Stimulated activated CD4-positive, alpha-beta T cell treated with anti-CD3 and anti-CD28 coated beads, Interleukin-1b, Interleukin-23, amount 100 ng/mL, for 1 hour (primary cell): Measurements from ENCODE around the gene G6PD.
"Not testable (repeated sequence)": the region's sequence is repeated elsewhere in the genome, so short reads cannot be mapped to it uniquely, and the experiment has no call there.

ENCODE experiments used
- DNase-seq, 2 donors: peaks; one replicate each; pipeline ENCODE4 v3.0.0-alpha.2; 2020; ENCODE audit warnings: low read depth in 2 of 2

G6PD gene

DNA sequence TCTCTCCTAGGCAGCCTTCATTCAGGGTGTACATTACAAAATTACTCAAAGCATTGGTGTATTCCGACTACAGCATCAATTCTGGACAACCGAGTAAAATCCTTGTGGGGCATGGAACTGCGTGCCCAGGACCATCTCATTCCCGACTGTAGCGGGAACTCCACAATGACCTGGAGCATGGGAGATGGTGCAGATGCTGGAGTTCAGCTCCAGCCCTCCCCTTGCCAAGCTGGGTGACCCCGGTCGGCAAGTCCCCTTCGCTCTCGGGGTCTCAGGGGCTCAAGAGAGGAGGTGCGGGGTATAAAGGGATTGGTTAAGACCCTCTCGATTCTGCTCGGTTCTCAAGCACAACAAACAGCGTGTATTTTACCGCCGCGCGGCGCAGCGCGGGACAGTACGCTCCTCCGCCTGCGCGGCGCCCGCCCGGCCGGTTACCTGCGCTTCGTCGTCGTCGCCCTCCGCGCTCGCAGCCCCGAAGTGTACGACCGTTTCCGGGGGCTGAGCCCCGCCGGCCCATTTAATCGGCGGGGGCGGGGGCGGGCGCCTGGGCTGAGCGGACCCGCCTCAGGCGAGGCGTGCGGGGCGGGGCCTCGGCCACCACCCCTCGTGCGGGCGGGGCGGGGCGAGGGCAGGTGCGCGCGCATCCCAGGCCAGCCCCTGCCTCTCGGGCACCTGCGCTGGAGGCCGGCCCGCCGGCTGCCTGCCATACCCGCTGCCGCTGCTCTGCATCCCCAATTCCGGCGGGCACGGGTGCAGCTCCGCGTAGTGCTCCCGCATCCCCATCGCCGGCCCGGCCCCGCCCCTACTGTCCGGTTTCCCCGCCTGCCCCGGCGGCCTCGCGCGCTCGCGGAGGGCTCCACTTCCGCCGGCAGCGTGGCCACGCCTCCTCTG, at the start of gene G6PD:
Gene G6PD, minus strand, starts transcription at position 493 of the 891 bp plus-strand sequence. CDS start 691 bp downstream, outside the sequence.
- DNase-seq, result peak; percentile 63 to 64

DNA sequence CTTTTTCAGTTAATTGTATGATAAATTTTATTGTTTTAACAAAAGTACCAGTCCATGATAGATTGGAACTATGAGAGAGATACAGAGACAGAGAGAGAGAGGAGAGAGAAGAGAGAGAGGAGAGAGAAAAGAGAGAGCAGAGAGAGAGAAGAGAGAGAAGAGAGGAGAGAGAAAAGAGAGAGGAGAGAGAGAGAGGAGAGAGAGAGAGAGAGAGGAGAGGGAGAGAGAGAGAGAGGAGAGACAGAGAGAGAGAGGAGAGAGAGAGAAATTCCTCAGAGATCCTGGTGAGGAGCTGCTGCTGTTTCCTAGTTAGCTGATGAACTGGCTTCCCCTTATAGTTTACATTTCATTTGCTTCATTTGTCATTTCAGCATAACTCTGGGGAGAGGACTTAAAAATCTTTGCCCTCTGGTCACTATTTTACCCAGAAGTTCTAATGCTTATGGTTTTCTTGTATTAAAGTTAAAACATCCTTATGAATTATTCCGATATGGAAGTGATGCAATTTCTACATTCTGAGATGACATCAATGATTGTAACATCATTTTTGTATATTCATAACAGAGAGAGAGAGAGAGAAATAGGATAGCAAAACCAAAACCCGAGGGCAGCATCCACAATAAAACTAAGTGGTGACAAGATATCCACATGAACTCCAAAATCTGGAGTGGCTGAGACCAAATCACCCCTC, 49.1 kb upstream of the G6PD start:
- DNase-seq, result no peak

DNA sequence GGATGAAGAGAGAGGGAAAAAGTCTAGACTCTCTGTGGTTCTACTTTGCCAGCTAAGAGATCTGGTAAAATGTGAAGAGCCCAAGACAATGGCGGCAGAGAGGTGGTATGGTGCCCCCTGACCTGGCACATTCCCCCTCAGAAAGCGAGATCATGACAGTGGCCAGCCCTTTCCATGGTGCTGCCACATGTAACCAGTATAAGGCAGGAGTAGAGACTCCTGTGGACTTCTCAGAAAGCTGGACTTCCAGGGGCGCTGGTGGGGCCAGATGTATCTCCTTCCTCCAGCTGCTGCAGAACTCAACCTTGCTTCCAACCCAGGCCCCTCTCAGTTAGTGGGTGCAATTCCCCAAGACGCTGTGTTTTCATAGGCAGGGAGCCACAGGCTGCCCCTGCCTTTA, 47.8 kb upstream of the G6PD start:
- no peak for DNase-seq

DNA sequence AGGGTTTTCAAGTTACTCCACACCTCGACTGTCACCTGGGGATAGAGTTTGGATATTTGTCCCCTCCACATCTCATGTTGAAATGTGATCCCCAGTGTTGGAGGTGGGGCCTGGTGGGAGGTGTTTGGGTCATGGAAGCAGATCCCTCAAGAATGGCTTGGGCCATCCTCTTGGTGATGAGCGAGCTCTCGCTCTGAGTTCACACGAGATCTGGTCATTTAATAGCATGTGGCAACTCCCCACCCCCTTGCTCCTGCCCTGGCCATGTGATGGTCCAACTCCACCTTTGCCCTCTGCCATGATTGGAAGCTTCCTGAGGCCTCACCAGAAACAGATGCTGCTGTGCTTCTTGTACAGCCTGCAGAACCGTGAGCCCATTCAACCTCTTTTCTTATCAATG, 46.6 kb upstream of the G6PD start:
- DNase-seq, result no peak

DNA sequence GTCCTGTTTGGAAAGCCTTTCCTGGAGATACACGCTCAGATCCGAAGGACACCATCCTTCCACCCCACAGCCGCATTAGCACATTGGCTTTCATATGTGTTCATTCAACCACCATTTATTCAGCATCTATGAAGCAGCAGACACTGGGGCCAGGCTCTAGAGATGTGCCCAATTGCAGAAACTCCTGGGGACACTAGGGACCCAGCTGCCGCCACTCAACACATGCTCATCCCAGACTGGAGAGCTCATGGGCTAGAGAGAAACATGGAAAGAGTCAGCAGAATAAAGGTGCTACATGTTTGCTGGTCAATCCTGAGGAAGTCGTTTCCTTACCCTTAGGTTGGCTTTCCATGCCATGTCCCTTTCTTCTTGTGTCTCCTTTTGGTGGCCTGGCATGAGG, 45.9 kb upstream of the G6PD start:
- DNase-seq, result no peak

DNA sequence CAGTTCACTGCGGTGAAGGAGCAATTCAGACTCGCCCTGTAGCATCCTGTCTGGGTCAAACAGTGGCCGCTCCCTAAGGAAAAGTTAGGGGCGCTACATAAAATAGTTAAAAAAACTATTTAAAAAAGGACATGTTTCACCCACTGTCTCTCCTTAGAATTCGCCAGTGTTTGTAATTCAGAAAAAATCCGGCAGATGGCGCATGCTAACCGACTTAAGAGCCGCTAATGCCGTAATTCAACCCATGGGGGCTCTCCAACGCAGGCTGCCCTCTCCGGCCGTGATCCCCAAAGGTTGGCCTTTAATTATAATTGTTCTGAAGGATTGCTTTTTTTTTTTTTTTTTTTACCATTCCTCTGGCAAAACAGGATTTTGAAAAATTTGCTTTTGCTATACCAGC, 43.8 kb upstream of the G6PD start:
- DNase-seq, result not testable (repeated sequence)

DNA sequence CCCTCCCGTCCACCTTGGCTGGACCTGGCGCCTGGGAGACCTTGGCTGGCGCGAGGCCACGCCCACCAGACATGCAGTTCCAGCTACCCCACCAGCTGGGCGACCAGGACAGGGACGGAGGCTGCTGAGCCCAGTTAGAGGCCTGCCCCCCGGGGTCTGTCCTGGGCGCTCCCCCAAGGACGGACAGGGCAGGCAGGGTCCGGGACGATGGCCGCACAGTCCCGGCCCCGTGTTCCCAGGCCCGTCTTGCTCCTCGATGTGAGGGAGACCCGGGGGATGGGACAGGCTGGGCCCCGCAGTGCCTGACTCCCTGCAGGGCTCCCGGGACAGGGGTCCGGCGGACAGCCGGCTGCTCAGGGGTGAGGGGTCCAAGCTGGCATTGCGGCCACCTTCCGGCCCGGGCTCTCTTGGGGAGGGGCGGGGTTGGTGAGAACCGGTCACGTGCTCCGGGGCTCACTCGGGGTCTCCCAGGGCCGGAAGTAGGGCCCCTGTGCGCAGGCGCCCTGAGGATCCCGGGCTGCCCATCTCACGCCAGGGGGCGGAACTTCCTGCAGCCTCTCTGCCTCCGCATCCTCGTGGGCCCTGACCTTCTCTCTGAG, 38.0 kb upstream of the G6PD start, which contains the start of gene CTAG1A:
Gene CTAG1A, plus strand, starts transcription at position 549 of the 599 bp plus-strand sequence. CDS start 74 bp downstream, outside the sequence.
- not testable (repeated sequence) for DNase-seq

DNA sequence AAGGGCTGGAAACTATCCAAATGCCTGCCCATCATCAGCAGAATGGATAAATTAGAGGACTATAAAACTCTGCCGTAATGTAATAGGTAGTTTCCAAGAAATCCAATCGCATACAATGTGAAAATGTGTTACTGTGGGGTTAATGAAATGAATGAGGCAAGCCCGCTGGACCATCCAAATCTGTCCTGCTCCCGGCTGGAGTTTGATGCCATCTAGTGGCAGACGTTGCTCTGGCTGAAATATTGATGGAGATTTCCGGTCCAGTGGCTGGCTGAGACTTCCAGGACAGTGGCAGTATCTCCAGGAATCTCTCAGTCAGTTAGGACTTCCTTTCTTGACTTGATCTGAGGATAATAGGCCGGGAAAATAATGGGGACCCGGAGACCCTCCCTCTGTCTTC, 36.3 kb upstream of the G6PD start:
- not testable (repeated sequence) for DNase-seq

DNA sequence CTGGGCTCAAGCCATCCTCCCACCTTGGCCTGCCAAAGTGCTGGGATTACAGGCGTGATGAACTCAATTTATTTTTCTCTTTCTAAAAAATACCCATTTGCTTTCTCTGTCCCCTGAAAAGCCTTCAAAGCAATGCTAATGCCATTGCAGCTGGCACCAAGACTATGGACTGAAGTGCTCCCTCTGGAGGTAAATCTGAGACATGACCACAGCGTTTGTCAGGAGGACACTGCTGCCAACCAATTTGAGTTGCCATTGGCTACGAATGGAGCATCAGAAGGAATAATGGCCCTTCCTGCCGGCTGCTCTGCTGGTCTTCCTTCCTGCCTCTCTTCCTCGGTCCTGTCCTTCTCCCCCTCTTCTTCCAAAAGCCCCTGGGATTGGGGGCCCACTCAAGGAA, 28.4 kb upstream of the G6PD start:
- DNase-seq, result not testable (repeated sequence)

DNA sequence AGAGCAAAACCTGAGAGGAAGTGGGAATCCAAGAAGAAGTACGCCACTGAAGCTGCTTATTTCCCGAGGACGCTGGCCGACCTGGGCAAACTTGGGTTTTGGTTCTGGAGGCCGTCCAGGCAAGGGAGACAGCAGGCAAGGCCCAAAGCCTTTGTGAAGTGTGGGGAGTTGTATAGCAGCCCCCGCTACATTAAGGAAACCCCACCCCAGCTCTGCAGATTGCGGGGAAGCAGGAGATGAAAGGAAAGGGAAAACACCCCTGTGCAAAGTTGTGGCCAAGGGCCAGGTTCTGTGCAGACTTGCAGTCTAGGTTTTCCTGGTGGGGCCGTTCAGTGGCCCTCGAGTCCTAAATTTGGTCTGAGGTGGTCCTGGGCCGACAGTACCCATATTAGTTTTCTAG, 26.4 kb upstream of the G6PD start:
- not testable (repeated sequence) for DNase-seq

DNA sequence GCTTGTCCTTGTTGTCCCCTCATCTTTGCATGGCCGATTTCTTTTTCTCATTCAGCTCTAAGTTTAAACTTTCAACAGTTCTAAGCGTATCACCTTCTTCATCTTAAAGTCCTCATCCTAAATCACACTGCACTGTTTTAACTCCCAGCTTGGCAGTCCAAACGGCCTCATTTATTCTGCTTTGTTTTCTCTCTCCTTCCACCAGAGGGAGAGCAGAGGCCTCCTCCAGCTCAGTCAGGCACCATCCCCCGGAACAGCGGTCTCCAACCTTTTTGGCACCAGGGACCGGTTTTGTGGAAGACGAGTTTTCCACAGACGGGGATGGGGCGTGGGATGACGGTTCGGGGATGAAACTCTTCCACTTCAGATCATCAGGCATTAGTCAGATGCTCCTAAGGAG, 23.7 kb upstream of the G6PD start:
- DNase-seq, result not testable (repeated sequence)

DNA sequence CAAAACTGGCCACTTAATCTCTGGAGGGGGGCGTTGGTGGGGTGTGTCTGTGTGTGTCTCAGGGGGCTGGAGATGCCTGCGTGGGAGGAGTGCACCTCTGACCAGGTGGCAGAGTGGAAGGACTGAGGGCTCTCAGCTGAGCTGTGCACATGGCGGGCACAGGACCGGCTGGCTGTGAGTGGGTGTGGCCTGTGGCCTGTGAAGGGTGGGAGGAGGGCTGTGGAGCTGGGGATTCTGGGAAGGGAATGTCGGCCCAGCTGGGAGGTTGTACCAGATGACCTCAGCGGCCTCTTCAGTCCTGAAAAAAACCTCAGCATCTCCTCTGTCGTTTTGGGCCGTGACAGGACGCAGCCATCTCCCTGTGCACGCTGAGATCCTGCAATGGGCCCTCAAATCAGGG, 15.6 kb upstream of the G6PD start:
- DNase-seq, result not testable (repeated sequence)

DNA sequence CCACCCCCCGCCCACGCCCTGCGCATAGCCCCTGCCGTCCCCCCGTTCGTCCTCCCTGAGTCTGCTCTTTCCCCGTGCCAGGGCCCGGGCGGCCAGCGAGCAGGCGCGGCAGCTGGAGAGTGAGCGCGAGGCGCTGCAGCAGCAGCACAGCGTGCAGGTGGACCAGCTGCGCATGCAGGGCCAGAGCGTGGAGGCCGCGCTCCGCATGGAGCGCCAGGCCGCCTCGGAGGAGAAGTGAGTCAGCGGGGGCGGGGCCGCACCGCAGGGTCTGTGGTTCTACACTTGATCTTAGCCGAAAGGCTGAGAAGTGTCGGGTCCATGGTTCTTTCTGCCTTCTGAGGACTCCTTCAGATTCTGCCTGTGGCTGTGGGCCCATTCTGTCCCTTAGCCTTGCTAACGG, 13.7 kb upstream of the G6PD start:
- DNase-seq, result not testable (repeated sequence)

DNA sequence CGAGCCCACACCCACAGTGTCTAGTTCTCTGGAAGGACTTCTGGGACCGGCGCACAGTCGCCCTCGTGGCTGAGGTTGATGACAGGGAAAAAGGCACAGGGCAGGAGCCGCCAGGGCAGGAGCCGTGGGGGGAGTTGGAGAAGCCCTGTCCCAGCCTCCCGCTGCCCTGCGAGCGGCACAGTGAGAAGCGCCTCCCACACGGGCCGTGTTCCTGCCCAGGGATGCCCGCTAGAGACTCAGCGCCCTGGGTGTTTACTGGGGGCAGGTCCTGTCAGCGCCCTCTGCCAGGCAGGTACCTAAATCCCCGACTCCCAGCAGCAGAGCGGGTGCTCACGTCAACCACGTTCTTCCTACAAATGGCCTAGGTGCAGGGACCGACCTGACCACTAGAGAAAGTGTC, 12.2 kb upstream of the G6PD start:
- not testable (repeated sequence) for DNase-seq

DNA sequence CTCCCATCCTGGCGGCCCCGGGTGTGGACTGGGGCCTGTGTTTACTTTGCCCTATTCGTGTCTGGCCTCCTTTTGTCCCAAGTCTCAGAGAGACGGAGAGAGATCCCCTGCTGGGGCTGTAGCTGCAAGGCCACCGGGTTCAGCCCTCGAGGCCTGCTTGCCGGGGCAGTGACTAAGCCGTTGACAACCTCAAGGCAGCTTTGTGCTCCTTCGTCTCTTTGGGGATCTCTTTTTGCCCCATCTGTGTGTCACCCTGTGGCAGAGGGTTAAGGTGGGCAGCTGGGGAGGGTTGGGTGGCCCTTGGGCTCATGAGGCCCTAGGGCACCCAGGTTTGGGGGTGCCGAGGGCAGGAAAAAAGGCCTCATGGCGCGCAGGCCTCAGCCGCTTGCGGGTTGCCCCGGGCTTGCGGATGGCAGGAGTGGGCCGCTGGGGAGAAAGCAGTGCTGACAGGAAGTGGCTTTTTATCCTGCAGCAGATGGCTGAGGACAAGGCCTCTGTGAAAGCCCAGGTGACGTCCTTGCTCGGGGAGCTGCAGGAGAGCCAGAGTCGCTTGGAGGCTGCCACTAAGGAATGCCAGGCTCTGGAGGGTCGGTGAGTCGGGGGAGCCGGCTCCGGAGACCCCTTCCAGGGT, 11.5 kb upstream of the G6PD start:
- not testable (repeated sequence) for DNase-seq

DNA sequence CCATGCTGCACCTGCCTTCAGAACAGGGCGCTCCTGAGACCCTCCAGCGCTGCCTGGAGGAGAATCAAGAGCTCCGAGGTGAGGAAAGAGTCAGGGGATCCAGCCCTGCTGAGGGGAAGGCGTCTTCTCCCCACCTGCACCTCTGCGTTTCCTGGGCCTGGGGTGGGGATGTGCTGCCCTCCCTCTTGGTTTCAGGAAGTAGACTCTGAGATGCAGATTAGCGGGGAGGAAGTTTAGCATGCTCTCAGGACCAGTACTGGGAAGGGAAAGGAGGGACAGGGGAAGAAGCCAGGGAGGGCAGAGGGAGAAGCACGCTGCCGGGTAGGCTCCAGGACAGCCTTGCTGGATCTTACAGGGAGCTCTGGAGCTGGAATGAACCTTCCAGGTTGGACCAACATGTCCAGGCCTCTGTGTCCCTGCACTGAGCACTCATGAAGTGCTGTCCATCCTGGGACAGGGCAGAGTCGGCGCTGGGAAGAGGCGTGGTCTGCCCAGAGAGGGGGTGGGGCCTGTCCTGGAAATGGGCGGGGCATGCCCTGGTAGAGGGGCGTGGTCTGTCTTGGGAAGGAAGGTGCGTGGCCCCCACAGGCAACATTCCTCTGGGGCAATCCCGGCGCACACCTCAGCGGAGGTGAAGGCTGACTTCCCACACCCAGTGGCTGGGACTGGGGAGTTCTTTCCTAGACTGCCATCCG, 5.6 kb upstream of the G6PD start:
- DNase-seq, result not testable (repeated sequence)

DNA sequence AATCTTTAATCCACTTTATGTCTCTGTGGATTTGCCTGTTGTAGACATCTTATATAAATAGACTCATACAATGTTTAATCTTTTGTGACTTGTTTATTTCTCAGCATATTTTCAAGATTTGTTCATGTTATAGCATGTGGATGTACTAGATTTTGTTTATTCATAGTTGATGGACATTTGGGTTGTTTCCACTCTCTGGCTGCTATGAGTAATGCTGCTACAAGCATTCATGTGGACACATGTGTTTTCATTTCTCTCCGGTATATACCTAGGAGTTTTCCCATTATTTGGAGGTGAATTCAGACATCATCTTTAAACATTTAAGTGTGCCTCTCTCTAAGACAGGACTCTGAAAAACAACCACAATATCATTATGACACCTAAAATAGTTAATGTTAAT, 3.1 kb upstream of the G6PD start:
- DNase-seq, result no peak

DNA sequence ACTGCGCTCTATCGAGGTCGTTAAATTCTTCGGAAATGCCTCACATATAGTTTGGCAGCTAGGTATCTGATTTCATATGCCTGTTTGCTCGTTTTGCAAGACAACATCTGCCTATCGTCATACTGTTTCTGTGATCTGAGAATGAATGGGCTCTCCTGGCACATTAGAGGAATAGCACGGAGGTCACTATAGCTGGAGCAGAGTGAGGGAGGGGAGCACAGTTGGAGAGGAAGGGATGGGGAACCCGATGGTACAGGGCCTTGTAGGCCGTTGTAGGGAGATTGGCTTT, 1.3 kb upstream of the G6PD start:
- no peak for DNase-seq

DNA sequence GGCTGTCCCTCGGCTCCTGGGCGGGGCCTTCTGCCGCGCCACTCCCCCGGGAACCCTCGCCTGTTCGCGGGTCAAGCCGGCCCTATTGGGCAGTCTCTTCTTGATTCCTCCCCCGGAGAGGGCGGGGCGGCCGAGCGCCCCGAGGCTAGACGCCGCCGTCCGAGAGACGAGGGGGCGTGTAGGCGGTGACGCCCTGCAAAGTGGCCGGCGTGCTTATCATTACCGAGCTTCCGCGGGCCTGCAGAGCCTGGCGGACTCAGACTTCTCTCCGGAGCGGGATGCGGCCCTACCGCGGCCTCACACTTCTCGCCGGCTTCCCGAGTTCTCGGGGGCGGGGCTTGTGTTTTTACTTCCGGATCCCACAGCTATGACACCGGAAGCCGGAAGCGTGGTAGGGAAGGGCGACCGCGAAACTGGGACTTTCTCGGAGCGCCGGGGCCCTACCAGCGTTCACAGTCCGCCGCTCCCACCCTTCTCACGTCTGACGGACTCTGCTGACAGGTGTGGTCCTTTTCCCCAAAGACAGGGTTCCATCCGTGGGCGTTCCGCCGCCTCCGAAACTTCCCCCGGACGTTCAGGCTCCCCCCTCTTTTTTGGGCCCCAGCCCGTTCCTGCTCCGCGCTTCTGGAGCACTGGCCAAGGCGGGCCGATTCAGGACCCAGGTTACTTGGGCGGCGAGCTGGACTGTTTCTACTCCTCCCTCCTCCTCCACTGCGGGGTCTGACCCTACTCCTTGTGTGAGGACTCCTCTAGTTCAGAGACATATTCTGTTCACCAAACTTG, 790 bp upstream of the G6PD start, which contains the start of gene IKBKG:
Gene IKBKG, plus strand, starts transcription at position 376 of the 783 bp plus-strand sequence. CDS start 4,383 bp downstream, outside the sequence.
- peak; percentile 70 to 73 for DNase-seq

DNA sequence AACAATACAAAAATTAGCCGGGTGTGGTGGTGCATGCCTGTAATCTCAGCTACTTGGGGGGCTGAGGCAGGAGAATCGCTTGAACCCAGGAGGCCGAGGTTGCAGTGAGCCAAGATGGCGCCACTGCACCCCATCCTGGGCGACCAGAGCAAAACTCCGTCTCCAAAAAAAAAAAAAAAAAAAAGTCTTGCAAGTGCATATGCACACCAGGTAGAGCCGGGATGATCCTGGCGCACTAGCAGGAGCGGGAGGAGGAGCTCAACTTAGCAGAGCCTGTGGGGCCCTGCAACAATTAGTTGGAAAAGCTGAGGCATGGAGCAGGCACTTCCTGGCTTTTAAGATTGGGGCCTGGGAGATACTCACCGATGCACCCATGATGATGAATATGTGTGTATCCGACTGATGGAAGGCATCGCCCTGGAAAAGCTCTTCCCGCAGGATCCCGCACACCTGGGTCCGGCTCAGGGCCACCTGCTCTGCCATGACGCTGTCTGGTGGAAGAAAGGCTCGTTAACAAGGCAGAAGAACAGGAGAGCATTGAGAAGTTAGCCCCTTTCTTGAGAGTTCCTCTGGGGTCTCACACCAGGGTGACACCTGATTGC, 872 bp downstream of the G6PD start:
- DNase-seq, result no peak
